A549 (cell line): ENCODE data around the gene GRIP2. TPM values are rescaled to one million over a fixed set of nuclear protein-coding genes. Genes with fewer than 3 reads are reported as not detected.

Experiments used
- ATAC-seq, 2 experiments: fragments of 200-7000 bp in 1 of 2; fragments of >200 bp in 1 of 2; cut with Nextera tagmentation in 1 of 2; cut with Tn5 transposase in 1 of 2; 3 replicates each; pipeline versions ENCODE4 v1.8.0 to v1.9.1; 2018 to 2020; ENCODE audit warnings: mild to moderate bottlenecking in 1 of 2, moderate library complexity in 1 of 2
- CTCF ChIA-PET: fragments of 300-600 bp; sonication (Branson Sonifier 250); formaldehyde crosslinking; extraction: SDS; loops from one replicate; lab custom pipeline; 2021; ENCODE audit warnings: antibody characterized with exemption, inconsistent platforms; lab: Yijun Ruan, JAX
- POLR2A ChIA-PET: fragments of 350-600 bp; formaldehyde crosslinking; extraction: SDS; loops from one replicate; lab custom pipeline; 2021; ENCODE audit warnings: antibody characterized with exemption, inconsistent platforms; lab: Yijun Ruan, JAX
- DNase-seq, 2 experiments: peaks; one replicate each; pipeline versions ENCODE4 v3.0.0 to v3.0.0-alpha.2; 2011 to 2016; ENCODE audit warnings: low read depth in 1 of 2, low spot score in 1 of 2
- FAIRE-seq: peaks from 2 replicates; lab custom pipeline; 2011; peaks lifted over from hg19 to GRCh38; lab: Jason Lieb, UNC
- H3K27ac ChIP-seq, 2 experiments: fragments of >200 bp; sonication (Bioruptor Twin); formaldehyde crosslinking; 3 replicates each; pipeline ENCODE4 v1.5.1; 2016 to 2017
- H3K4me1 ChIP-seq: fragments of >200 bp; sonication (Bioruptor Twin); formaldehyde crosslinking; 3 replicates; pipeline ENCODE4 v1.6.1; 2016
- H3K4me2 ChIP-seq: fragments of >200 bp; sonication (Bioruptor Twin); formaldehyde crosslinking; 3 replicates; pipeline ENCODE4 v1.6.1; 2016
- H3K4me3 ChIP-seq: fragments of >200 bp; sonication (Bioruptor Twin); formaldehyde crosslinking; 3 replicates; pipeline ENCODE4 v1.5.1; 2016
- H3K9me3 ChIP-seq: fragments of >200 bp; sonication (Bioruptor Twin); formaldehyde crosslinking; 3 replicates; pipeline ENCODE4 v1.6.1; 2016
- BHLHE40 ChIP-seq: IDR thresholded peaks from 2 replicates; pipeline ENCODE4 v1.6.1; 2012; ENCODE audit warnings: low read depth, low read length, inconsistent platforms
- CHD2 ChIP-seq: fragments of 150-350 bp; IDR thresholded peaks from 2 replicates; pipeline ENCODE4 v1.6.1; 2014; ENCODE audit warnings: low read length; ENCODE audit not compliant: partially characterized antibody
- CHD4 ChIP-seq: fragments of 200-600 bp; sonication (generic); IDR thresholded peaks from 2 replicates; pipeline ENCODE4 v1.6.1; 2016; ENCODE audit warnings: antibody characterized with exemption, mild to moderate bottlenecking, borderline replicate concordance
- E2F6 ChIP-seq: IDR thresholded peaks from 2 replicates; pipeline ENCODE4 v1.6.1; 2012; ENCODE audit warnings: low read depth, borderline replicate concordance
- EP300 ChIP-seq, 2 experiments: fragments of >200 bp; sonication (Bioruptor Twin); formaldehyde crosslinking; IDR thresholded peaks; 2 replicates in 1 of 2; 3 replicates in 1 of 2; pipeline ENCODE4 v1.6.1; 2016 to 2017
- FOSL2 ChIP-seq, 2 experiments: fragments of 450-650 bp in 1 of 2; fragments of >200 bp in 1 of 2; sonication (Bioruptor Twin) in 1 of 2; formaldehyde crosslinking; IDR thresholded peaks; 2 replicates each; pipeline versions ENCODE4 v1.5.0 to v1.6.1; 2016 to 2020; ENCODE audit warnings: mild to moderate bottlenecking in 1 of 2, moderate library complexity in 1 of 2
- HEYL ChIP-seq: fragments of 250-450 bp; sonication (Bioruptor Pico); IDR thresholded peaks from 2 replicates; pipeline ENCODE4 v1.8.0; 2021; ENCODE audit warnings: mild to moderate bottlenecking, moderate library complexity
- KDM1A ChIP-seq: fragments of 200-600 bp; sonication (generic); IDR thresholded peaks from 2 replicates; pipeline ENCODE4 v1.6.1; 2016; ENCODE audit warnings: low read depth, mild to moderate bottlenecking
- MAFK ChIP-seq: fragments of 450-650 bp; IDR thresholded peaks from 2 replicates; pipeline ENCODE4 v1.6.1; 2014; ENCODE audit not compliant: partially characterized antibody
- PBX3 ChIP-seq: IDR thresholded peaks from 2 replicates; pipeline ENCODE4 v1.6.1; 2012
- POLR2AphosphoS2 ChIP-seq: conservative IDR thresholded peaks from 2 replicates; pipeline ENCODE4 v1.6.1; 2012; ENCODE audit warnings: low read length, improper control_type of control experiment, inconsistent platforms
- RNF2 ChIP-seq: fragments of 200-600 bp; sonication (generic); IDR thresholded peaks from 2 replicates; pipeline ENCODE4 v1.6.1; 2016; ENCODE audit warnings: low read depth, mild to moderate bottlenecking, antibody characterized with exemption, moderate library complexity, borderline replicate concordance
- SMC3 ChIP-seq: fragments of >200 bp; sonication (Bioruptor Twin); formaldehyde crosslinking; IDR thresholded peaks from 3 replicates; pipeline ENCODE4 v1.6.1; 2018; ENCODE audit warnings: inconsistent platforms
- TP53 ChIP-seq: fragments of 250-450 bp; sonication (Bioruptor Pico); IDR thresholded peaks from 2 replicates; pipeline ENCODE4 v1.5.0; 2021; ENCODE audit warnings: mild to moderate bottlenecking, moderate library complexity
- ZC3H11A ChIP-seq: fragments of 450-650 bp; IDR thresholded peaks from 2 replicates; pipeline ENCODE4 v1.6.1; 2014; ENCODE audit warnings: antibody characterized with exemption, mild to moderate bottlenecking
- WGBS: methylation state at CpG from one replicate; pipeline ENCODE4 v1.1.6; 2017; ENCODE audit errors: missing lambda C conversion rate; 5-methylcytosine and 5-hydroxymethylcytosine counted together
- polyA plus RNA-seq, 4 experiments: library from polyadenylated mRNA; depleted of rRNA in 3 of 4; stranded (reverse); fragments of >200 nt; fragmentation: RNase III in 1 of 4; extraction: RNeasy Plus Mini Kit Qiagen cat#74134 plus additional on column Dnase treatment in 1 of 4; gene quantifications; 2 replicates in 3 of 4; 3 replicates in 1 of 4; pipeline ENCODE4 v1.2.3, GENCODE V29; 2011 to 2017
- TF ChIP-seq, protein P1 (sequence below): fragments of 250-450 bp; sonication (Bioruptor Pico); IDR thresholded peaks from 2 replicates; pipeline ENCODE4 v1.5.0; 2020; ENCODE audit warnings: low read depth, mild to moderate bottlenecking, moderate library complexity
- TF ChIP-seq, protein P2 (sequence below): fragments of >200 bp; sonication (Bioruptor Twin); formaldehyde crosslinking; IDR thresholded peaks from 2 replicates; pipeline ENCODE4 v1.6.1; 2016
- TF ChIP-seq, protein P3 (sequence below): fragments of 200-600 bp; sonication (generic); IDR thresholded peaks from 2 replicates; pipeline ENCODE4 v1.6.1; 2016; ENCODE audit warnings: antibody characterized with exemption, mild to moderate bottlenecking, moderate library complexity

The GRIP2 gene
- polyA plus RNA-seq, 2 of the 4 experiments (the other 2 are of a cell fraction): 0.56 to 1.6 TPM

- ATAC-seq (peak in 1 of 2 experiments; percentile 14; a peak in 3 of 6 replicates), FAIRE-seq (no peak), DNase-seq (no peak)
- POLR2A ChIA-PET: no interaction called here
- 64% methylated on average over 10 of the region's 10 CpGs for WGBS
- Histone ChIP-seq H3K27ac (peak overlapping the region in 1 of 2 experiments; percentile 79; a peak in 3 of 6 replicates), H3K9me3 (no peaks in the 10 kb centered on the region), H3K4me3 (no peak overlapping the region), H3K4me1 (peaks cover 36% of the 10 kb centered on the region), H3K4me2 (no peak overlapping the region)
- CTCF ChIA-PET: interaction anchor here (0.9 to 1.6 kb wide), 4 partner anchors 12 to 363 kb away, joined by 4 to 7 read pairs (median 4); no protein-coding TSS in a partner anchor
- no peak for TF ChIP-seq BHLHE40
- no peak for TF ChIP-seq CHD2
- no peak for TF ChIP-seq SMC3
- TF ChIP-seq KDM1A: no peak
- TF ChIP-seq PBX3: no peak
- TF ChIP-seq RNF2: no peak
- TF ChIP-seq HEYL: no peak
- TF ChIP-seq ZC3H11A: no peak
- TF ChIP-seq TP53 (CRISPR knock-in tag): no peak
- TF ChIP-seq, protein P1, sequence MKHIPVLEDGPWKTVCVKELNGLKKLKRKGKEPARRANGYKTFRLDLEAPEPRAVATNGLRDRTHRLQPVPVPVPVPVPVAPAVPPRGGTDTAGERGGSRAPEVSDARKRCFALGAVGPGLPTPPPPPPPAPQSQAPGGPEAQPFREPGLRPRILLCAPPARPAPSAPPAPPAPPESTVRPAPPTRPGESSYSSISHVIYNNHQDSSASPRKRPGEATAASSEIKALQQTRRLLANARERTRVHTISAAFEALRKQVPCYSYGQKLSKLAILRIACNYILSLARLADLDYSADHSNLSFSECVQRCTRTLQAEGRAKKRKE (CRISPR knock-in tag): no peak
- TF ChIP-seq, protein P2, sequence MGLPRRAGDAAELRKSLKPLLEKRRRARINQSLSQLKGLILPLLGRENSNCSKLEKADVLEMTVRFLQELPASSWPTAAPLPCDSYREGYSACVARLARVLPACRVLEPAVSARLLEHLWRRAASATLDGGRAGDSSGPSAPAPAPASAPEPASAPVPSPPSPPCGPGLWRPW: no peak
- no peak for TF ChIP-seq E2F6
- no peak for TF ChIP-seq EP300 (IDR thresholded peaks at IDR 0.05)
These were observed 25.9 kb upstream of the GRIP2 start for GRCh38 chr3:14565868-14566588.

- TF ChIP-seq FOSL2 (IDR thresholded peaks at IDR 0.05): no peak
- 0 out of 2 replicates have a peak, but pooled peaks have one; percentile 17 for TF ChIP-seq FOSL2 (CRISPR knock-in tag; IDR thresholded peaks at IDR 0.05)
- TF ChIP-seq CHD4: no peak
- TF ChIP-seq, all 56 proteins: peak for 1
- Histone ChIP-seq H3K9me3 (no peaks in the 10 kb centered on the region), H3K27ac (peak overlapping the region; percentile 51 to 79; a peak in 5 of 6 replicates), H3K4me1 (peaks cover 41% of the 10 kb centered on the region), H3K4me3 (no peak overlapping the region), H3K4me2 (peak overlapping the region; percentile 59)
- CTCF ChIA-PET: interaction anchor here (0.8 to 1.6 kb wide), 4 partner anchors 15 to 68 kb away, joined by 3 to 7 read pairs (median 4); no protein-coding TSS in a partner anchor
- peak; percentile 48 to 74 for ATAC-seq
- 21% methylated on average over 7 of the region's 10 CpGs for WGBS
- peak; percentile 18 to 42 for DNase-seq
- POLR2A ChIA-PET: no interaction called here
- FAIRE-seq: peak; percentile 28
These were observed 24.6 kb upstream of the GRIP2 start for GRCh38 chr3:14564741-14565140.

DNA sequence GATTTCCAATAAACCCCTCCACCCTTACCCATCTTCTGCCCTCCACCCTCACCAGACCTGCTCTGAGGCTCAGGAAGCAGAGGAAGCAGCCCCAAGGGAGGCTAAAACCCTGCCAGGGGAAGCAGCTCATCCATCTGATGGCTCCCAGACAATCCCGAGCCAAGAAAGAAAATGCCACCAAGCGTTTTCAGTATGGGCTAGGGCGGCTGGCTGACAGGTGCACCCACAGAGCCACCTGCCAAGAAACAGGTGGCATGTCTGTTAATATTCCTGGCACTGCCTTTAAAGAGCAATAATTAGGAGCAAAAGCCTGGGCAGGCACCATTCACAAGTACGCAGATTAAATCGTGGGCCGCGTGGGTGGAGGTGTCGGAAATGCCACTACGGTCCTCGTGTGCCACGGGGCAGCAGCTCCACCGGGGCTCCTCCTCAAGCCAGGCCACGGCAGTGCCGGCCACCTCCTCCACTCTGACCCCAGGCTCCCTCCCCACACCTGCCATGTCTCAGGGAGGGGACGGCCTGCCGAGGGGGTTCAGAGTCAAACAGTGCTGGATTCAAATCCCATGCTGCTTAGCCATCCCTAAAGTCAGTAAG is 23.9 kb upstream of the GRIP2 start:
- H3K4me1 ChIP-seq: peaks cover 41% of the 10 kb centered on the region
- FAIRE-seq (no peak), ATAC-seq (no peak), DNase-seq (no peak)
- peak overlapping the region; percentile 59 for H3K4me2 ChIP-seq
- H3K9me3 ChIP-seq: no peaks in the 10 kb centered on the region
- CTCF ChIA-PET: interaction anchor here (1.0 to 1.6 kb wide), 5 partner anchors 11 to 303 kb away, joined by 3 to 7 read pairs (median 4); no protein-coding TSS in a partner anchor
- 88% methylated on average over 14 of the region's 16 CpGs for WGBS
- H3K4me3 ChIP-seq: no peak overlapping the region
- POLR2A ChIA-PET: no interaction called here
- peak overlapping the region; percentile 38 to 79; a peak in 5 of 6 replicates for H3K27ac ChIP-seq
- TF ChIP-seq HEYL (no peak), POLR2AphosphoS2 (no peak), MAFK (no peak)
- TF ChIP-seq, protein P3, sequence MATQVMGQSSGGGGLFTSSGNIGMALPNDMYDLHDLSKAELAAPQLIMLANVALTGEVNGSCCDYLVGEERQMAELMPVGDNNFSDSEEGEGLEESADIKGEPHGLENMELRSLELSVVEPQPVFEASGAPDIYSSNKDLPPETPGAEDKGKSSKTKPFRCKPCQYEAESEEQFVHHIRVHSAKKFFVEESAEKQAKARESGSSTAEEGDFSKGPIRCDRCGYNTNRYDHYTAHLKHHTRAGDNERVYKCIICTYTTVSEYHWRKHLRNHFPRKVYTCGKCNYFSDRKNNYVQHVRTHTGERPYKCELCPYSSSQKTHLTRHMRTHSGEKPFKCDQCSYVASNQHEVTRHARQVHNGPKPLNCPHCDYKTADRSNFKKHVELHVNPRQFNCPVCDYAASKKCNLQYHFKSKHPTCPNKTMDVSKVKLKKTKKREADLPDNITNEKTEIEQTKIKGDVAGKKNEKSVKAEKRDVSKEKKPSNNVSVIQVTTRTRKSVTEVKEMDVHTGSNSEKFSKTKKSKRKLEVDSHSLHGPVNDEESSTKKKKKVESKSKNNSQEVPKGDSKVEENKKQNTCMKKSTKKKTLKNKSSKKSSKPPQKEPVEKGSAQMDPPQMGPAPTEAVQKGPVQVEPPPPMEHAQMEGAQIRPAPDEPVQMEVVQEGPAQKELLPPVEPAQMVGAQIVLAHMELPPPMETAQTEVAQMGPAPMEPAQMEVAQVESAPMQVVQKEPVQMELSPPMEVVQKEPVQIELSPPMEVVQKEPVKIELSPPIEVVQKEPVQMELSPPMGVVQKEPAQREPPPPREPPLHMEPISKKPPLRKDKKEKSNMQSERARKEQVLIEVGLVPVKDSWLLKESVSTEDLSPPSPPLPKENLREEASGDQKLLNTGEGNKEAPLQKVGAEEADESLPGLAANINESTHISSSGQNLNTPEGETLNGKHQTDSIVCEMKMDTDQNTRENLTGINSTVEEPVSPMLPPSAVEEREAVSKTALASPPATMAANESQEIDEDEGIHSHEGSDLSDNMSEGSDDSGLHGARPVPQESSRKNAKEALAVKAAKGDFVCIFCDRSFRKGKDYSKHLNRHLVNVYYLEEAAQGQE: no peak
